Trophoblast cell (in vitro differentiated cells and primary cell): ENCODE results near the gene EMILIN3.

ENCODE experiments used
- DNase-seq, 2 donors: peaks; one replicate each; pipeline ENCODE4 v3.0.0-alpha.2; 2016
- H2AFZ ChIP-seq: 2 replicates; pipeline ENCODE4 v1.6.1; 2013; ENCODE audit warnings: low read length, moderate library complexity, mild to moderate bottlenecking; ENCODE audit not compliant: insufficient read depth, poor library complexity
- H2AK5ac ChIP-seq: 2 replicates; pipeline ENCODE4 v1.6.1; 2013; ENCODE audit warnings: mild to moderate bottlenecking, low read length
- H2BK120ac ChIP-seq: 2 replicates; pipeline ENCODE4 v1.6.1; 2013; ENCODE audit warnings: low read length, mild to moderate bottlenecking, moderate library complexity; ENCODE audit not compliant: insufficient read depth, poor library complexity
- H2BK12ac ChIP-seq: 2 replicates; pipeline ENCODE4 v1.6.1; 2013; ENCODE audit warnings: mild to moderate bottlenecking, low read length, moderate library complexity
- H2BK5ac ChIP-seq: 2 replicates; pipeline ENCODE4 v1.6.1; 2013; ENCODE audit warnings: low read length, low read depth, moderate library complexity, mild to moderate bottlenecking; ENCODE audit not compliant: poor library complexity
- H3K14ac ChIP-seq: 2 replicates; pipeline ENCODE4 v1.6.1; 2013; ENCODE audit warnings: mild to moderate bottlenecking, low read length
- H3K18ac ChIP-seq: 2 replicates; pipeline ENCODE4 v1.6.1; 2013; ENCODE audit warnings: mild to moderate bottlenecking, low read length
- H3K23ac ChIP-seq: 2 replicates; pipeline ENCODE4 v1.6.1; 2013; ENCODE audit warnings: low read length
- H3K27ac ChIP-seq: 2 replicates; pipeline ENCODE4 v1.5.1; 2013; ENCODE audit warnings: low read depth, mild to moderate bottlenecking, inconsistent platforms, low read length, moderate library complexity
- H3K27me3 ChIP-seq: 2 replicates; pipeline ENCODE4 v1.6.1; 2013; ENCODE audit warnings: inconsistent platforms, mild to moderate bottlenecking, low read length, moderate library complexity; ENCODE audit not compliant: insufficient read depth
- H3K36me3 ChIP-seq, 2 experiments: 1 replicate in 1 of 2; 2 replicates in 1 of 2; pipeline ENCODE4 v1.6.1; 2013; ENCODE audit warnings: low read length in 2 of 2, mild to moderate bottlenecking in 2 of 2, moderate library complexity in 1 of 2; ENCODE audit not compliant: insufficient read depth in 2 of 2, control insufficient read depth in 1 of 2
- H3K4ac ChIP-seq: 2 replicates; pipeline ENCODE4 v1.6.1; 2013; ENCODE audit warnings: low read depth, mild to moderate bottlenecking, low read length, moderate library complexity
- H3K4me1 ChIP-seq, 2 experiments: 1 replicate in 1 of 2; 2 replicates in 1 of 2; pipeline ENCODE4 v1.6.1; 2013; ENCODE audit warnings: low read length in 2 of 2, mild to moderate bottlenecking in 2 of 2, moderate library complexity in 1 of 2; ENCODE audit not compliant: insufficient read depth in 2 of 2, control insufficient read depth in 1 of 2
- H3K4me2 ChIP-seq: 2 replicates; pipeline ENCODE4 v1.6.1; 2013; ENCODE audit warnings: inconsistent platforms, mild to moderate bottlenecking, low read length, moderate library complexity
- H3K4me3 ChIP-seq: 2 replicates; pipeline ENCODE4 v1.5.1; 2013; ENCODE audit warnings: mild to moderate bottlenecking, low read depth, low read length, inconsistent platforms
- H3K79me1 ChIP-seq: one replicate; pipeline ENCODE4 v1.6.1; 2013; ENCODE audit warnings: low read length
- H3K79me2 ChIP-seq: 2 replicates; pipeline ENCODE4 v1.6.1; 2013; ENCODE audit warnings: low read length, mild to moderate bottlenecking; ENCODE audit not compliant: control insufficient read depth, insufficient read depth, poor library complexity
- H3K9ac ChIP-seq: 2 replicates; pipeline ENCODE4 v1.6.1; 2013; ENCODE audit warnings: mild to moderate bottlenecking, low read length
- H3K9me3 ChIP-seq: 2 replicates; pipeline ENCODE4 v1.6.1; 2013; ENCODE audit warnings: low read depth, mild to moderate bottlenecking, control low read depth, inconsistent platforms, low read length; ENCODE audit not compliant: insufficient read depth
- H4K12ac ChIP-seq: 2 replicates; pipeline ENCODE4 v1.6.1; 2013; ENCODE audit warnings: low read depth, mild to moderate bottlenecking, low read length, moderate library complexity
- H4K8ac ChIP-seq: 2 replicates; pipeline ENCODE4 v1.6.1; 2013; ENCODE audit warnings: low read depth, mild to moderate bottlenecking, low read length, moderate library complexity
- H4K91ac ChIP-seq: one replicate; pipeline ENCODE4 v1.6.1; 2013; ENCODE audit warnings: low read depth, mild to moderate bottlenecking, low read length, moderate library complexity
- WGBS: extraction: QIAGEN DNeasy Blood & Tissue Kit; methylation state at CpG from one replicate; pipeline ENCODE4 v1.1.7; 2013; ENCODE audit warnings: missing lambda C conversion rate; ENCODE audit not compliant: insufficient read length, insufficient coverage; ENCODE audit errors: extremely low coverage; 5-methylcytosine and 5-hydroxymethylcytosine counted together

The EMILIN3 gene

GRCh38 chr20:41352106-41352505 is 14.5 kb downstream of the EMILIN3 start:
- H2BK12ac ChIP-seq, result no peak overlapping the region
- no peak overlapping the region for H4K12ac ChIP-seq
- H3K4me1 ChIP-seq, result no peaks in the 10 kb centered on the region
- no peak overlapping the region for H4K91ac ChIP-seq
- H3K79me1 ChIP-seq, result no peaks in the 10 kb centered on the region
- H3K23ac ChIP-seq, result no peak overlapping the region
- no peak overlapping the region for H2AK5ac ChIP-seq
- no peak overlapping the region for H2AFZ ChIP-seq
- no CpG with 5 or more reads among the region's 4 CpGs for WGBS
- no peak overlapping the region for H3K18ac ChIP-seq
- no peak overlapping the region for H3K27ac ChIP-seq
- H2BK5ac ChIP-seq, result no peak overlapping the region
- H3K14ac ChIP-seq, result no peak overlapping the region
- H3K4me3 ChIP-seq, result no peak overlapping the region
- H4K8ac ChIP-seq, result no peak overlapping the region
- no peak overlapping the region for H3K9ac ChIP-seq
- no peak overlapping the region for H2BK120ac ChIP-seq
- H3K4me2 ChIP-seq, result no peak overlapping the region
- H3K27me3 ChIP-seq, result no peaks in the 10 kb centered on the region
- no peaks in the 10 kb centered on the region for H3K9me3 ChIP-seq
- H3K79me2 ChIP-seq, result no peaks in the 10 kb centered on the region
- no peak for DNase-seq
- H3K4ac ChIP-seq, result no peak overlapping the region
- H3K36me3 ChIP-seq, result peaks cover 0 to 3% of the 10 kb centered on the region in 2 experiments

GRCh38 chr20:41350408-41350962 is 16.1 kb downstream of the EMILIN3 start:
- Histone ChIP-seq H3K18ac (no peak overlapping the region), H3K23ac (no peak overlapping the region), H3K27ac (no peak overlapping the region), H2AK5ac (no peak overlapping the region), H4K91ac (no peak overlapping the region), H2BK120ac (no peak overlapping the region), H4K8ac (no peak overlapping the region), H4K12ac (no peak overlapping the region), H2AFZ (no peak overlapping the region), H3K4me1 (no peaks in the 10 kb centered on the region), H3K4me3 (no peak overlapping the region), H2BK5ac (no peak overlapping the region), H3K4me2 (no peak overlapping the region), H3K79me2 (no peaks in the 10 kb centered on the region), H3K4ac (no peak overlapping the region), H3K79me1 (no peaks in the 10 kb centered on the region), H3K36me3 (peaks cover 0 to 3% of the 10 kb centered on the region in 2 experiments), H3K27me3 (no peaks in the 10 kb centered on the region), H3K9me3 (no peaks in the 10 kb centered on the region), H2BK12ac (no peak overlapping the region), H3K14ac (no peak overlapping the region), H3K9ac (no peak overlapping the region)
- no peak for DNase-seq
- WGBS, result no CpG with 5 or more reads among the region's 7 CpGs

GRCh38 chr20:41349943-41350342 is 16.7 kb downstream of the EMILIN3 start:
- H2AK5ac ChIP-seq, result no peak overlapping the region
- peaks cover 1 to 2% of the 10 kb centered on the region in 2 experiments for H3K4me1 ChIP-seq
- no peak overlapping the region for H3K4me3 ChIP-seq
- H3K23ac ChIP-seq, result no peak overlapping the region
- no peak overlapping the region for H3K4me2 ChIP-seq
- no peak overlapping the region for H3K9ac ChIP-seq
- no peak overlapping the region for H4K8ac ChIP-seq
- H2AFZ ChIP-seq, result no peak overlapping the region
- H4K91ac ChIP-seq, result no peak overlapping the region
- H2BK120ac ChIP-seq, result no peak overlapping the region
- peaks cover under 1% of the 10 kb centered on the region for H3K79me1 ChIP-seq
- no peaks in the 10 kb centered on the region for H3K9me3 ChIP-seq
- DNase-seq, result no peak
- no peak overlapping the region for H2BK12ac ChIP-seq
- H3K79me2 ChIP-seq, result no peaks in the 10 kb centered on the region
- no peaks in the 10 kb centered on the region for H3K27me3 ChIP-seq
- no peak overlapping the region for H3K27ac ChIP-seq
- peaks cover 0 to 3% of the 10 kb centered on the region in 2 experiments for H3K36me3 ChIP-seq
- no peak overlapping the region for H3K4ac ChIP-seq
- no peak overlapping the region for H3K14ac ChIP-seq
- H4K12ac ChIP-seq, result no peak overlapping the region
- no CpG with 5 or more reads among the region's 7 CpGs for WGBS
- no peak overlapping the region for H2BK5ac ChIP-seq
- H3K18ac ChIP-seq, result no peak overlapping the region

GRCh38 chr20:41349266-41349665 is 17.4 kb downstream of the EMILIN3 start:
- H3K27me3 ChIP-seq, result no peaks in the 10 kb centered on the region
- H3K4me1 ChIP-seq, result peaks cover 8% of the 10 kb centered on the region in 2 experiments
- no peak overlapping the region for H3K18ac ChIP-seq
- H3K9ac ChIP-seq, result no peak overlapping the region
- no peak for DNase-seq
- no peaks in the 10 kb centered on the region for H3K9me3 ChIP-seq
- H3K4me2 ChIP-seq, result no peak overlapping the region
- H3K23ac ChIP-seq, result no peak overlapping the region
- H2AFZ ChIP-seq, result no peak overlapping the region
- H3K79me2 ChIP-seq, result no peaks in the 10 kb centered on the region
- peaks cover 5% of the 10 kb centered on the region for H3K79me1 ChIP-seq
- WGBS, result no CpG with 5 or more reads among the region's 2 CpGs
- no peak overlapping the region for H3K4me3 ChIP-seq
- no peak overlapping the region for H3K14ac ChIP-seq
- no peak overlapping the region for H4K91ac ChIP-seq
- H2BK120ac ChIP-seq, result no peak overlapping the region
- no peak overlapping the region for H2AK5ac ChIP-seq
- H4K12ac ChIP-seq, result no peak overlapping the region
- H3K36me3 ChIP-seq, result peaks cover 0 to 3% of the 10 kb centered on the region in 2 experiments
- H2BK5ac ChIP-seq, result no peak overlapping the region
- H3K4ac ChIP-seq, result no peak overlapping the region
- no peak overlapping the region for H4K8ac ChIP-seq
- no peak overlapping the region for H2BK12ac ChIP-seq
- no peak overlapping the region for H3K27ac ChIP-seq
